Mesenchymal stem cell (in vitro differentiated cells and primary cell): Measurements from ENCODE around the gene PPP1R12B.
A peak's percentile ranks its signal among the peaks of the same experiment; 100 is the strongest.
"Not testable (repeated sequence)": the region's sequence is repeated elsewhere in the genome, so short reads cannot be mapped to it uniquely, and the experiment has no call there.

Experiments
- DNase-seq: peaks from one replicate; pipeline ENCODE4 v3.0.0-alpha.2; 2013
- H2AFZ ChIP-seq: one replicate; pipeline ENCODE4 v1.6.1; 2013; ENCODE audit warnings: low read depth, mild to moderate bottlenecking, control low read depth, inconsistent platforms, low read length, moderate library complexity
- H2AK5ac ChIP-seq: 2 replicates; pipeline ENCODE4 v1.6.1; 2013; ENCODE audit warnings: low read length, moderate library complexity, mild to moderate bottlenecking, inconsistent platforms; ENCODE audit not compliant: severe bottlenecking
- H2BK120ac ChIP-seq: one replicate; pipeline ENCODE4 v1.6.1; 2013; ENCODE audit warnings: low read depth, mild to moderate bottlenecking, inconsistent platforms, low read length, moderate library complexity
- H2BK12ac ChIP-seq, 2 experiments: one replicate each; pipeline ENCODE4 v1.6.1; 2013; ENCODE audit warnings: inconsistent platforms in 2 of 2, low read length in 2 of 2, mild to moderate bottlenecking in 2 of 2, moderate library complexity in 2 of 2, control low read depth in 1 of 2
- H2BK15ac ChIP-seq: one replicate; pipeline ENCODE4 v1.6.1; 2013; ENCODE audit warnings: mild to moderate bottlenecking, low read depth, inconsistent platforms; ENCODE audit not compliant: poor library complexity, severe bottlenecking
- H2BK5ac ChIP-seq: 2 replicates; pipeline ENCODE4 v1.6.1; 2013; ENCODE audit warnings: low read depth, mild to moderate bottlenecking, low read length, control low read depth, inconsistent platforms; ENCODE audit not compliant: poor library complexity, severe bottlenecking
- H3K14ac ChIP-seq, 2 experiments: one replicate each; pipeline ENCODE4 v1.6.1; 2013; ENCODE audit warnings: inconsistent platforms in 2 of 2, low read length in 2 of 2, control low read depth in 1 of 2, mild to moderate bottlenecking in 1 of 2, moderate library complexity in 1 of 2
- H3K18ac ChIP-seq, 2 experiments: one replicate each; pipeline ENCODE4 v1.6.1; 2013; ENCODE audit warnings: inconsistent platforms in 2 of 2, low read length in 2 of 2, control low read depth in 1 of 2, low read depth in 1 of 2, mild to moderate bottlenecking in 1 of 2
- H3K23ac ChIP-seq, 2 experiments: one replicate each; pipeline ENCODE4 v1.6.1; 2013; ENCODE audit warnings: inconsistent platforms in 2 of 2, low read length in 2 of 2, mild to moderate bottlenecking in 2 of 2, moderate library complexity in 2 of 2, control low read depth in 1 of 2
- H3K27ac ChIP-seq: 2 replicates; pipeline ENCODE4 v1.5.1; 2013; ENCODE audit warnings: mild to moderate bottlenecking, moderate library complexity, low read length, control low read depth, inconsistent platforms; ENCODE audit not compliant: poor library complexity, severe bottlenecking
- H3K27me3 ChIP-seq, 2 experiments: 2 replicates each; pipeline versions ENCODE4 v1.6.1 to v1.7.0; 2013; ENCODE audit warnings: low read length in 2 of 2, mild to moderate bottlenecking in 2 of 2, moderate library complexity in 2 of 2, control low read depth in 1 of 2, inconsistent platforms in 1 of 2; ENCODE audit not compliant: control insufficient read depth in 1 of 2, insufficient read depth in 1 of 2
- H3K36me3 ChIP-seq, 2 experiments: 2 replicates each; pipeline versions ENCODE4 v1.6.1 to v1.7.0; 2013; ENCODE audit warnings: low read length in 2 of 2, control low read depth in 1 of 2, inconsistent platforms in 1 of 2, low read depth in 1 of 2, mild to moderate bottlenecking in 1 of 2; ENCODE audit not compliant: insufficient read depth in 2 of 2, control insufficient read depth in 1 of 2
- H3K4ac ChIP-seq, 2 experiments: one replicate each; pipeline ENCODE4 v1.6.1; 2013; ENCODE audit warnings: inconsistent platforms in 2 of 2, low read length in 2 of 2, mild to moderate bottlenecking in 2 of 2, moderate library complexity in 2 of 2, control low read depth in 1 of 2, low read depth in 1 of 2
- H3K4me1 ChIP-seq: 2 replicates; pipeline ENCODE4 v1.6.1; 2013; ENCODE audit warnings: low read depth, low read length, control low read depth; ENCODE audit not compliant: control insufficient read depth, insufficient read depth
- H3K4me2 ChIP-seq: 2 replicates; pipeline ENCODE4 v1.6.1; 2013; ENCODE audit warnings: low read length, mild to moderate bottlenecking, inconsistent platforms; ENCODE audit not compliant: poor library complexity, severe bottlenecking
- H3K4me3 ChIP-seq, 2 experiments: 2 replicates each; pipeline versions ENCODE4 v1.5.1 to v1.7.0; 2013; ENCODE audit warnings: low read length in 2 of 2, mild to moderate bottlenecking in 2 of 2, control low read depth in 1 of 2, low read depth in 1 of 2; ENCODE audit not compliant: insufficient read depth in 1 of 2
- H3K79me1 ChIP-seq: replicated peaks from 2 replicates; pipeline ENCODE4 v1.6.1; 2013; ENCODE audit warnings: mild to moderate bottlenecking, control low read depth, low read length, inconsistent platforms; ENCODE audit not compliant: poor library complexity, severe bottlenecking
- H3K9ac ChIP-seq: 2 replicates; pipeline ENCODE4 v1.7.0; 2013; ENCODE audit warnings: mild to moderate bottlenecking, low read length, moderate library complexity
- H3K9me3 ChIP-seq: 2 replicates; pipeline ENCODE4 v1.7.0; 2013; ENCODE audit warnings: mild to moderate bottlenecking, low read length; ENCODE audit not compliant: control insufficient read depth
- H4K8ac ChIP-seq: one replicate; pipeline ENCODE4 v1.6.1; 2013; ENCODE audit warnings: inconsistent platforms, mild to moderate bottlenecking, low read length, moderate library complexity
- H4K91ac ChIP-seq: one replicate; pipeline ENCODE4 v1.6.1; 2013; ENCODE audit warnings: mild to moderate bottlenecking, low read length, inconsistent platforms
- whole genome bisulfite sequencing: methylation state at CpG from one replicate; pipeline ENCODE4 v1.1.7; 2013; ENCODE audit warnings: mixed read lengths; 5-methylcytosine and 5-hydroxymethylcytosine counted together

PPP1R12B gene

GRCh38 chr1:202619505-202619904 lies 271.0 kb downstream of the PPP1R12B start:
- H3K14ac ChIP-seq, result no peak overlapping the region
- no peak overlapping the region for H3K9ac ChIP-seq
- no peak overlapping the region for H3K18ac ChIP-seq
- DNase-seq, result no peak
- H2AK5ac ChIP-seq, result no peak overlapping the region
- H3K4me1 ChIP-seq, result peaks cover 53% of the 10 kb centered on the region
- H2BK120ac ChIP-seq, result no peak overlapping the region
- H3K9me3 ChIP-seq, result no peaks in the 10 kb centered on the region
- H3K4ac ChIP-seq, result no peak overlapping the region
- H3K23ac ChIP-seq, result no peak overlapping the region
- peaks cover 0 to 27% of the 10 kb centered on the region in 2 experiments for H3K27me3 ChIP-seq
- H2BK12ac ChIP-seq, result no peak overlapping the region
- H4K91ac ChIP-seq, result no peak overlapping the region
- no peak overlapping the region for H2BK15ac ChIP-seq
- no peaks in the 10 kb centered on the region for H3K79me1 ChIP-seq
- WGBS, result 92% methylated on average over 2 of the region's 2 CpGs
- H4K8ac ChIP-seq, result no peak overlapping the region
- H2BK5ac ChIP-seq, result no peak overlapping the region
- H2AFZ ChIP-seq, result no peak overlapping the region
- no peaks in the 10 kb centered on the region for H3K36me3 ChIP-seq
- H3K4me2 ChIP-seq, result no peak overlapping the region
- H3K27ac ChIP-seq, result no peak overlapping the region
- no peak overlapping the region for H3K4me3 ChIP-seq

- H3K4me1 ChIP-seq, result peaks cover 54% of the 10 kb centered on the region
- not testable (repeated sequence) for H2AFZ ChIP-seq, H3K36me3 ChIP-seq, H2BK15ac ChIP-seq, H3K27ac ChIP-seq, H2BK5ac ChIP-seq, H2AK5ac ChIP-seq, DNase-seq, H4K91ac ChIP-seq, H2BK120ac ChIP-seq, H4K8ac ChIP-seq, H3K4me2 ChIP-seq, H3K9ac ChIP-seq, H2BK12ac ChIP-seq, H3K4me3 ChIP-seq, H3K18ac ChIP-seq, H3K14ac ChIP-seq, H3K9me3 ChIP-seq, H3K79me1 ChIP-seq, H3K4ac ChIP-seq, H3K23ac ChIP-seq
- peaks cover 0 to 31% of the 10 kb centered on the region in 2 experiments for H3K27me3 ChIP-seq
- 100% methylated on average over 2 of the region's 2 CpGs for WGBS
Observed at GRCh38 chr1:202620036-202620435, 271.5 kb downstream of the PPP1R12B start.

- H3K9ac ChIP-seq, result no peak overlapping the region
- no peak overlapping the region for H2AK5ac ChIP-seq
- H3K36me3 ChIP-seq, result no peaks in the 10 kb centered on the region
- no peak overlapping the region for H3K27ac ChIP-seq
- H4K8ac ChIP-seq, result no peak overlapping the region
- H3K4me1 ChIP-seq, result peaks cover 44% of the 10 kb centered on the region
- no peak overlapping the region for H2AFZ ChIP-seq
- H3K23ac ChIP-seq, result no peak overlapping the region
- no peak for DNase-seq
- H3K14ac ChIP-seq, result no peak overlapping the region
- H4K91ac ChIP-seq, result no peak overlapping the region
- peak overlapping the region in 1 of 2 experiments; percentile 25 for H2BK12ac ChIP-seq
- H3K18ac ChIP-seq, result no peak overlapping the region
- H3K4me2 ChIP-seq, result no peak overlapping the region
- H2BK5ac ChIP-seq, result no peak overlapping the region
- no peak overlapping the region for H2BK15ac ChIP-seq
- no peak overlapping the region for H3K4ac ChIP-seq
- H3K4me3 ChIP-seq, result no peak overlapping the region
- H3K27me3 ChIP-seq, result peaks cover 0 to 37% of the 10 kb centered on the region in 2 experiments
- 91% methylated on average over 3 of the region's 3 CpGs for WGBS
- H3K79me1 ChIP-seq, result no peaks in the 10 kb centered on the region
- no peaks in the 10 kb centered on the region for H3K9me3 ChIP-seq
- H2BK120ac ChIP-seq, result no peak overlapping the region
Observed at GRCh38 chr1:202621446-202621845, 272.9 kb downstream of the PPP1R12B start.

GRCh38 chr1:202622388-202622787 lies 273.9 kb downstream of the PPP1R12B start:
- Histone ChIP-seq H2BK15ac (no peak overlapping the region), H3K36me3 (no peaks in the 10 kb centered on the region), H2BK12ac (peak overlapping the region in 1 of 2 experiments; percentile 12), H2BK120ac (no peak overlapping the region), H3K14ac (no peak overlapping the region), H2BK5ac (no peak overlapping the region), H3K4me3 (no peak overlapping the region), H3K4me2 (no peak overlapping the region), H3K23ac (no peak overlapping the region), H4K8ac (no peak overlapping the region), H4K91ac (no peak overlapping the region), H3K9ac (no peak overlapping the region), H2AFZ (no peak overlapping the region), H3K9me3 (no peaks in the 10 kb centered on the region), H3K4ac (peak overlapping the region in 1 of 2 experiments; percentile 20), H3K79me1 (no peaks in the 10 kb centered on the region), H3K27me3 (peaks cover 0 to 42% of the 10 kb centered on the region in 2 experiments), H2AK5ac (no peak overlapping the region), H3K27ac (no peak overlapping the region), H3K18ac (peak overlapping the region in 1 of 2 experiments; percentile 52), H3K4me1 (peaks cover 39% of the 10 kb centered on the region)
- no peak for DNase-seq
- WGBS, result 87% methylated on average over 8 of the region's 8 CpGs
